GM19351 (cell line): Measurements from ENCODE around the gene PTPRQ.
"Not testable (repeated sequence)": the region's sequence is repeated elsewhere in the genome, so short reads cannot be mapped to it uniquely, and the experiment has no call there.

Experiments used
- ATAC-seq: cut with Tn5 transposase; IDR thresholded peaks from one replicate; pipeline ENCODE4 v1.9.1; 2021; ENCODE audit warnings: mild to moderate bottlenecking, moderate library complexity; ENCODE audit not compliant: unreplicated experiment

Gene PTPRQ, protein sequence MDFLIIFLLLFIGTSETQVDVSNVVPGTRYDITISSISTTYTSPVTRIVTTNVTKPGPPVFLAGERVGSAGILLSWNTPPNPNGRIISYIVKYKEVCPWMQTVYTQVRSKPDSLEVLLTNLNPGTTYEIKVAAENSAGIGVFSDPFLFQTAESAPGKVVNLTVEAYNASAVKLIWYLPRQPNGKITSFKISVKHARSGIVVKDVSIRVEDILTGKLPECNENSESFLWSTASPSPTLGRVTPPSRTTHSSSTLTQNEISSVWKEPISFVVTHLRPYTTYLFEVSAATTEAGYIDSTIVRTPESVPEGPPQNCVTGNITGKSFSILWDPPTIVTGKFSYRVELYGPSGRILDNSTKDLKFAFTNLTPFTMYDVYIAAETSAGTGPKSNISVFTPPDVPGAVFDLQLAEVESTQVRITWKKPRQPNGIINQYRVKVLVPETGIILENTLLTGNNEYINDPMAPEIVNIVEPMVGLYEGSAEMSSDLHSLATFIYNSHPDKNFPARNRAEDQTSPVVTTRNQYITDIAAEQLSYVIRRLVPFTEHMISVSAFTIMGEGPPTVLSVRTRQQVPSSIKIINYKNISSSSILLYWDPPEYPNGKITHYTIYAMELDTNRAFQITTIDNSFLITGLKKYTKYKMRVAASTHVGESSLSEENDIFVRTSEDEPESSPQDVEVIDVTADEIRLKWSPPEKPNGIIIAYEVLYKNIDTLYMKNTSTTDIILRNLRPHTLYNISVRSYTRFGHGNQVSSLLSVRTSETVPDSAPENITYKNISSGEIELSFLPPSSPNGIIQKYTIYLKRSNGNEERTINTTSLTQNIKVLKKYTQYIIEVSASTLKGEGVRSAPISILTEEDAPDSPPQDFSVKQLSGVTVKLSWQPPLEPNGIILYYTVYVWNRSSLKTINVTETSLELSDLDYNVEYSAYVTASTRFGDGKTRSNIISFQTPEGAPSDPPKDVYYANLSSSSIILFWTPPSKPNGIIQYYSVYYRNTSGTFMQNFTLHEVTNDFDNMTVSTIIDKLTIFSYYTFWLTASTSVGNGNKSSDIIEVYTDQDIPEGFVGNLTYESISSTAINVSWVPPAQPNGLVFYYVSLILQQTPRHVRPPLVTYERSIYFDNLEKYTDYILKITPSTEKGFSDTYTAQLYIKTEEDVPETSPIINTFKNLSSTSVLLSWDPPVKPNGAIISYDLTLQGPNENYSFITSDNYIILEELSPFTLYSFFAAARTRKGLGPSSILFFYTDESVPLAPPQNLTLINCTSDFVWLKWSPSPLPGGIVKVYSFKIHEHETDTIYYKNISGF (N-terminal part only)

GRCh38 chr12:80443974-80444666 is at the start of gene PTPRQ:
Gene PTPRQ (plus strand): TSS chr12:80444235. CDS start chr12:80444346, 111 bp downstream.
- no peak for ATAC-seq

- ATAC-seq = no peak
These were observed 43.5 kb upstream of the PTPRQ start for GRCh38 chr12:80400571-80400991.

- no peak for ATAC-seq
These were observed 42.8 kb upstream of the PTPRQ start for GRCh38 chr12:80401191-80401590.

GRCh38 chr12:80404629-80405028 is 39.4 kb upstream of the PTPRQ start:
- no peak for ATAC-seq

DNA sequence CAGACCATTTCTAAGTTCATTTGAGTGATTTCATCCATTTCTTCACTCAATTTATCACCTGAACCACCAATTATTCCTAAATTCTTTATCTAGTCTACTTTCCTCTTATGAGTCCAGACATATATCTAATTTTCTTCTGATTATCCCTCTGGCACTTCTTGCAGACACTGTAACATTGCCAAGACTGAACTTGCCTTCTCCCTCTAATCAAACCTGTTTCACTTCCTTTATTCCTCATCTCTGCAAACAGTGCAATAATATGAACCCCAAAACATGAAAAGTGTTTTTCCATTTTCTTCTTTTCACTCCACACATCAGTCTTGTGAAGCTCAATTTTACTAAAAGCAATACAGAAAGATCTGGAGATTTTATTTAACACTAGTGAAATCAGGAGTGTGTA is 37.8 kb upstream of the PTPRQ start:
- ATAC-seq = no peak

- ATAC-seq = peak; percentile 65
These were observed 32.2 kb upstream of the PTPRQ start for GRCh38 chr12:80411787-80412186.

DNA sequence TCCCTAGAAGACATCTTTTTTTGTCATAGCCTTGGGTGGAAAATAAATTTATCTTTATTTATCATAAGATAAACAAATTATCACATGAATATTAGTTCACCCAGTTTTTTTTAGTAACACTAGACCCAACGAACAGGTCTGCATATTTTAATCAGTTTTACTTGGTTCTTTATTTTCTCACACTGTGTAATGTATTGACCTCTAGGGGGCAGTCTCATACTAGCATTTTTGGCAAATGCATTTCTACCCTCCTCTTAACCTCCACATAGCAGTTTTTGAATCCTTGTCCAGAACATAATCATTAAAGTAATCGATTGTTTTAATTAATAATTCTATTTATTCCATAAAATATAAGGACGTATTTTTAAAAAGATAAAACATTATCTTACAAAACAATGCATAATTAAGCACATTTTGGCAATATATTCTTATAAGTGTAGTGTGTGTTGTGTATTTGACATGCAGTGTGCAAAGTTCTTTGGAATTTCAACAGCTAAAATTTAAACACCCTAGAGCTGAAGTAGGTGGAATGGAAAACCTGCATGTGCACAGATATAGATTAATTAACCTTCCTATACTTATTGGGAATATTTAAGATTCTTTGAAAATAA is 31.6 kb upstream of the PTPRQ start:
- peak; percentile 75 for ATAC-seq

DNA sequence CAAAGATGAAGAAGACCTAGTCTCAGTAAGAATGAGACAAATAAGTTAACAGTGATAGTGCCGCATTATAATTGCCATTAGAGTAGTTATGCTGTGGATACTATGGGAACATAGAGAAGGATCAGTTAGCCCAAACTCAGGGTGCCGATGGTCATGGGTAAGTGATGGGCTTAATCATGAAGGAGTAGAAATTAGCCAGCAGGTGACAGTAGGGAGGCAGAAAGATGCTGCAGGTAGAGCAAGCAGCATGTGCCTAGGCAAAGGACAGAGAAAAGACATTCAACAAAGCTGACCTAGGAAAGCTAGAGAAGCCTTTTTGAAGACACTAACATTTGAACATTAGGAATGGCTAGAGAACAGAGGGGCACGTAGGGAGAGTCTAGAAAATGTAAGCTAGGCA is 30.6 kb upstream of the PTPRQ start:
- no peak for ATAC-seq

DNA sequence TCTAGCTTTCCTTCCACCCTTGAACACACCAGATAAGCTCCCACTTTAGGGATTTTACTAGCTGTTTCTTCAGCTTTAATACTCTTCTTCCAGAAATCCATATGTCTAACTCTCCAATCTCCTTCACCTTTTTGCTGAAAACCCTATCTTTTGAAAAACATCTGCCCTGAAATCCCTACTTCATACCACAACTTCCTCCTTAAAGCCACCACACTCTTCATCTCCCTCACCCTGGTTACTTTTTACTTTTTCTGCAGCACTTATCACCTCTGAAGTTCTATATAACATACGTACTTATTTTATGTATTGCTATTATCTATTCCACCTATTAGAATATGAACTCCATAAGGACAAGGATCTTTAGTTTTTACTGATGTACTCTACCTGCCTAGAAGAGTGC is 28.6 kb upstream of the PTPRQ start:
- no peak for ATAC-seq

GRCh38 chr12:80419644-80420043 is 24.4 kb upstream of the PTPRQ start:
- no peak for ATAC-seq

DNA sequence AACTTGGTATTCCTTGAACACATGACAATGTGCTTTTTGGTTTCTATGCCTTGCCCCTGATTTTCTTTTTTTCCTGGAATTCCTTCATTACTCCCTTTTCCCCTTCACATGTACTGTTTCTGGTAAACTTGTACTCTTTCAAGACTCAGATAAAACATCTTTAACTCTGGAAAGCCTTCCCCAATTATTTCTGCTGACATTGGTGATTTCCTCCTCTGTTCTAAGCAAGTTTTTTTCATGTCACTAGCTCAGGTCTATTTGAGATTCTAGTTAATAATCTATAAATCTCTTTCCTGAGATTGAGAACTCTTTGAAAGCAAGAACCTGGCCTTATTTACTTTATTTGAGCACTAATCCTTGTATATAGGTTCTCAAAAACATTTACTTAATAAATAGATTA is 24.0 kb upstream of the PTPRQ start:
- ATAC-seq = no peak

DNA sequence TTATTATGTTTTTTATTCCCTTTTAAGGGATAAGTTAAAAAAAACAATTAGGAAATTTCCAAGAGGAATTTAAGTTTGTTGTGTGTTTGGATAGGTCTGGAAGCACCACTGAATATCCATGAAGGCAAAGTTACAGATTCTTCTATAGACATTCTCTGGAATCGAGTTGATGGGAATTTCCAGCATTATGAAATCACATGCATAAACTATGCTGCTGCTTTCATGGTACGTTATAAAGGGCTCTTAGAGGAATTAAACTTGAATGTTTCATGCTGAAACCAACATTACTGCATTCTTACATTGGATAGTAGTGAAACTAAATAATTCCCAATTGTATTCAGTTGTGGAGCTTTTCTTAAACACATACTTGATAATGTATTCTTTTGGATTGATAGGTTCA is 21.5 kb upstream of the PTPRQ start:
- ATAC-seq = no peak

DNA sequence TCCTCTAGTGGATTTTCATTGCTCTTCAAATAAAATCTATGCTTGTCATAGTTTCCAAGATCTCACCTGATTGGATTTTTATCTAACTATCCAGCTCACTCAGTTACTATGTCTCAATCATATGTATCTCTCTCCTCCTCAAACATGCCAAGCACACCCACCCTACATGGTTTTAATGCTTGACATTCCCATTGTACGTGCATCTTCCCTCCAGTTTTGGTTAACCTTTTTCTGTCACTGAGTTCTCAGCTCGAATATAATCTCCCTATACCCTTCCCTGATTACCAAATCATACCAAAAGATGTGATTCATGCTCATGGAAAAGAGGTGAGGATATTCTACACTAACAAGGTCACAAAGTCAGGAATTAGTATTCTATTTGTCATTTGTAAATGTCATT is 12.0 kb upstream of the PTPRQ start:
- ATAC-seq = no peak

DNA sequence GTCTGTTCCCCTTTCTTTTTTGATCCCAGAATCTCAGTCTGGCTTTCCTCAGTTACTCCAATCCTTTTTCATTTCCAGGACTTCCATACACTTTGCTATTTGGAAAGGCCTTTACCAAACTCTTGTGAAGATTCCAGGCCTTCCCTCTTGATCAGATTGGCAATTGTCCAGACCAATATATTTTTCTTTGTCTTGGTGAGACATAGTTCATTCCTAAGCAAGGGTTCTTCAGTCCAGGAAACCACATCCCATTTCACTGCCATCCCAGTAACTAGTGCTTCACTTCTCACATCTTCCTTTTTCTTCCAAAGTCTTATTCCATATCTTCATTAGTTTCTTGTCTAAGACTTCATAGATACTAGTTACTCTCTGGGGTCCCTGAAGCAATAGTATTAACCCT is 2.1 kb upstream of the PTPRQ start:
- ATAC-seq = no peak

GRCh38 chr12:80442426-80443222 is 1.4 kb upstream of the PTPRQ start:
- no peak for ATAC-seq

- ATAC-seq = no peak
These were observed 1.2 kb downstream of the PTPRQ start for GRCh38 chr12:80445083-80445793.

GRCh38 chr12:80456513-80456912 is 12.5 kb downstream of the PTPRQ start:
- no peak for ATAC-seq

DNA sequence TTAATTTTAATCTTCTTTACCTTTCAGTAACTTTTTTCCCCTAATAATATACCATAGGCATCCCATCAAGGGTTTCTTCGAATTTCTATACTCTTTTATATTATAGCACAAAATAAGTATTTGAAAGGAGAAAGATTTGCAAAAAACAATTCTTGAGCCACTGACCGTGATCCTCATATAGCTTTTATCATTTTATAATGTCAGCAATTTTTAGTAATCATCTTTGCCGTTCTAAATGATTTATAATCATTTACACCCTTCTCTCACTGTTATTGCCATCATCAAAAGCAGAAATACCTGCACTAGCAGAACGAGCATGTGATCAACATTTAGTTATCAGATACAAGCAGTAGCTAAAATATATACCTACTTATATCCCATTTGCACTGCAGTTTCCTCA is 16.9 kb downstream of the PTPRQ start:
- no peak for ATAC-seq

DNA sequence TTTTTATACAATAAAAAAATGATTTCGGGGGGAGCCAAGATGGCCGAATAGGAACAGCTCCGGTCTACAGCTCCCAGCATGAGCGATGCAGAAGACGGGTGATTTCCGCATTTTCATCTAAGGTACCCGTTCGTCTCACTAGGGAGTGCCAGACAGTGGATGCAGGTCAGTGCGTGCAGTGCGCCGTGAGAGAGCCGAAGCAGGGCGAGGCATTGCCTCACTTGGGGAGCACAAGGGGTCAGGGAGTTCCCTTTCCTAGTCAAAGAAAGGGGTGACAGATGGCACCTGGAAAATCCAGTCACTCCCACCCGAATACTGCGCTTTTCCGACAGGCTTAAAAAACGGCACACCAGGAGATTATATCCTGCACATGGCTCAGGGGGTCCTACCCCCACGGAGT is 17.8 kb downstream of the PTPRQ start:
- not testable (repeated sequence) for ATAC-seq
